Breast epithelium (tissue), 3 donors: ENCODE results near the gene AGPAT3.

Experiments used
- POLR2A ChIP-seq: fragments of 450-650 bp; IDR thresholded peaks from one replicate; pipeline ENCODE4 v1.6.1; 2016; ENCODE audit warnings: antibody characterized with exemption, mild to moderate bottlenecking, moderate library complexity
- POLR2AphosphoS5 ChIP-seq, 3 donors: sonication (generic); formaldehyde crosslinking; IDR thresholded peaks; one replicate each; pipeline ENCODE4 v1.6.1; 2017; ENCODE audit warnings: antibody characterized with exemption in 3 of 3
- TF ChIP-seq, protein P1 (sequence below), 3 donors: fragments of 450-650 bp; IDR thresholded peaks; one replicate each; pipeline ENCODE4 v1.5.1; 2016 to 2017; ENCODE audit warnings: antibody characterized with exemption in 3 of 3, mild to moderate bottlenecking in 3 of 3, moderate library complexity in 3 of 3

DNA sequence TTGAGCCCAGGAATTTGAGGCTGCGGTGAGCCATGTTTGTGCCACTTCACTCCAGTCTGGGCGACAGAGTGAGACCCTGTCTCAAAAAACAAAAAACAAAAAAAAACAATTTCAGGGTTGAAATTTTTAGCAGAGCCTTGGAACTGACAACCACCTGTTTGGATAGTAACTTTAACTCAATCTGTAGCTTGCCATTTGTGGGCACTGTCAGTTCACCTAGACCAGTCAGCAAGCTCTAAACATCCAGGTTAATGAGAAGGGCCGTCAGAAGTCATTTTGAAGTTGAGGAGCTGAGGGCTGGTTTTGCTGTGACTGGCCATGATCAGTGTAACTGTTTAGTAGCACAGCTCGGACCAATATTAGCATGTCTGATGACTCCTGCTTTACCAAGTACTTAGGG, 155.5 kb downstream of the AGPAT3 start:
- no peak for TF ChIP-seq POLR2A
- TF ChIP-seq, protein P1, sequence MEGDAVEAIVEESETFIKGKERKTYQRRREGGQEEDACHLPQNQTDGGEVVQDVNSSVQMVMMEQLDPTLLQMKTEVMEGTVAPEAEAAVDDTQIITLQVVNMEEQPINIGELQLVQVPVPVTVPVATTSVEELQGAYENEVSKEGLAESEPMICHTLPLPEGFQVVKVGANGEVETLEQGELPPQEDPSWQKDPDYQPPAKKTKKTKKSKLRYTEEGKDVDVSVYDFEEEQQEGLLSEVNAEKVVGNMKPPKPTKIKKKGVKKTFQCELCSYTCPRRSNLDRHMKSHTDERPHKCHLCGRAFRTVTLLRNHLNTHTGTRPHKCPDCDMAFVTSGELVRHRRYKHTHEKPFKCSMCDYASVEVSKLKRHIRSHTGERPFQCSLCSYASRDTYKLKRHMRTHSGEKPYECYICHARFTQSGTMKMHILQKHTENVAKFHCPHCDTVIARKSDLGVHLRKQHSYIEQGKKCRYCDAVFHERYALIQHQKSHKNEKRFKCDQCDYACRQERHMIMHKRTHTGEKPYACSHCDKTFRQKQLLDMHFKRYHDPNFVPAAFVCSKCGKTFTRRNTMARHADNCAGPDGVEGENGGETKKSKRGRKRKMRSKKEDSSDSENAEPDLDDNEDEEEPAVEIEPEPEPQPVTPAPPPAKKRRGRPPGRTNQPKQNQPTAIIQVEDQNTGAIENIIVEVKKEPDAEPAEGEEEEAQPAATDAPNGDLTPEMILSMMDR (IDR thresholded peaks at IDR 0.05) = no peak
- no peak for TF ChIP-seq POLR2AphosphoS5 (IDR thresholded peaks at IDR 0.05)
